HG03060 (cell line): Measurements from ENCODE around the gene PNPLA1.

ENCODE experiments used
- ATAC-seq: cut with Tn5 transposase; IDR thresholded peaks from one replicate; pipeline ENCODE4 v1.9.1; 2021; ENCODE audit warnings: low read depth, moderate number of reproducible peaks; ENCODE audit not compliant: unreplicated experiment

PNPLA1 gene

GRCh38 chr6:36312854-36313648, 43.2 kb downstream of the PNPLA1 start:
- ATAC-seq, result no peak

- no peak for ATAC-seq
Measured at GRCh38 chr6:36313649-36313936, 43.7 kb downstream of the PNPLA1 start.

- ATAC-seq, result no peak
Measured at GRCh38 chr6:36314221-36315014, 44.6 kb downstream of the PNPLA1 start.

GRCh38 chr6:36315921-36316320, 46.1 kb downstream of the PNPLA1 start:
- ATAC-seq, result no peak

- no peak for ATAC-seq
Measured at GRCh38 chr6:36317623-36318022, 47.8 kb downstream of the PNPLA1 start.

- no peak for ATAC-seq
Measured at GRCh38 chr6:36318690-36319435, 49.0 kb downstream of the PNPLA1 start.

GRCh38 chr6:36319436-36319762, 49.5 kb downstream of the PNPLA1 start:
- ATAC-seq, result no peak

GRCh38 chr6:36319821-36320220, 50.0 kb downstream of the PNPLA1 start:
- ATAC-seq, result no peak

- no peak for ATAC-seq
Measured at GRCh38 chr6:36320475-36320874, 50.6 kb downstream of the PNPLA1 start.

GRCh38 chr6:36322591-36322990, 52.7 kb downstream of the PNPLA1 start:
- ATAC-seq, result no peak

GRCh38 chr6:36323062-36323461, 53.2 kb downstream of the PNPLA1 start:
- ATAC-seq, result no peak

GRCh38 chr6:36324191-36324590, 54.3 kb downstream of the PNPLA1 start:
- ATAC-seq, result no peak

GRCh38 chr6:36324715-36325114, 54.9 kb downstream of the PNPLA1 start:
- ATAC-seq, result no peak

GRCh38 chr6:36326356-36326995, 56.6 kb downstream of the PNPLA1 start:
- no peak for ATAC-seq

GRCh38 chr6:36327226-36327918, 57.5 kb downstream of the PNPLA1 start:
- ATAC-seq, result no peak

GRCh38 chr6:36327919-36328236, 58.0 kb downstream of the PNPLA1 start:
- no peak for ATAC-seq

GRCh38 chr6:36328600-36328999, 58.7 kb downstream of the PNPLA1 start:
- ATAC-seq, result no peak

- ATAC-seq, result no peak
Measured at GRCh38 chr6:36329798-36330291, 60.0 kb downstream of the PNPLA1 start.

- no peak for ATAC-seq
Measured at GRCh38 chr6:36330366-36330765, 60.5 kb downstream of the PNPLA1 start.

GRCh38 chr6:36331381-36331780, 61.5 kb downstream of the PNPLA1 start:
- no peak for ATAC-seq
